Measurements from ENCODE around the gene DCP1A. TPM values are rescaled to one million over a fixed set of nuclear protein-coding genes. Genes with fewer than 3 reads are reported as not detected.
A peak's percentile ranks its signal among the peaks of the same experiment; 100 is the strongest.
"Not testable (repeated sequence)": the region's sequence is repeated elsewhere in the genome, so short reads cannot be mapped to it uniquely, and the experiment has no call there.

The DCP1A gene
- total RNA-seq, 2 experiments from 2014 or later: 29.9 to 32.0 TPM

GRCh38 chr3:53255423-53255774 lies 91.9 kb downstream of the DCP1A start:
- no peaks in the 10 kb centered on the region for H3K27me3 Mint-ChIP-seq
- peak overlapping the region; percentile 93 for H3K4me3 Mint-ChIP-seq
- H3K27ac Mint-ChIP-seq: peak overlapping the region; percentile 81
- ATAC-seq (peak; percentile 60), DNase-seq (peak; percentile 51)
- no peaks in the 10 kb centered on the region for H3K9me3 Mint-ChIP-seq
- no peak for TF ChIP-seq CTCF (IDR thresholded peaks at IDR 0.05)
- peaks cover 27% of the 10 kb centered on the region for H3K36me3 Mint-ChIP-seq (ENCODE audit: low read depth)
- ChIA-PET POLR2A (interaction anchor here (0.9 to 4.0 kb wide), 5 partner anchors 9 to 528 kb away, joined by 3 to 20 read pairs (median 7); partner anchors contain the start of gene DCP1A), CTCF (no interaction called here)
- intact Hi-C loops (cut with micrococcal nuclease): no loop called here
- peaks cover 35% of the 10 kb centered on the region for H3K4me1 Mint-ChIP-seq (ENCODE audit: low read depth)

- Mint-ChIP-seq H3K4me1 (ENCODE audit: low read depth) (peaks cover 41% of the 10 kb centered on the region), H3K4me3 (peak overlapping the region; percentile 93), H3K27ac (peak overlapping the region; percentile 81), H3K9me3 (no peaks in the 10 kb centered on the region), H3K36me3 (ENCODE audit: low read depth) (peaks cover 27% of the 10 kb centered on the region), H3K27me3 (no peaks in the 10 kb centered on the region)
- no peak for TF ChIP-seq CTCF (IDR thresholded peaks at IDR 0.05)
- ChIA-PET CTCF (interaction anchor here (1.0 to 1.9 kb wide), 4 partner anchors 16 to 140 kb away, joined by 4 to 8 read pairs (median 6); no protein-coding TSS in a partner anchor), POLR2A (interaction anchor here (0.6 to 4.0 kb wide), 8 partner anchors 9 to 528 kb away, joined by 3 to 20 read pairs (median 4); partner anchors contain the start of gene DCP1A)
- DNase-seq: peak; percentile 75
- ATAC-seq: peak; percentile 59
- intact Hi-C loops (cut with micrococcal nuclease): no loop called here
Observed at GRCh38 chr3:53254509-53255422, 92.6 kb downstream of the DCP1A start.

- Mint-ChIP-seq H3K9me3 (no peaks in the 10 kb centered on the region), H3K4me3 (peak overlapping the region; percentile 93), H3K27me3 (no peaks in the 10 kb centered on the region), H3K36me3 (ENCODE audit: low read depth) (peaks cover 27% of the 10 kb centered on the region), H3K27ac (peak overlapping the region; percentile 81), H3K4me1 (ENCODE audit: low read depth) (peaks cover 44% of the 10 kb centered on the region)
- intact Hi-C loops (cut with micrococcal nuclease): no loop called here
- ChIA-PET CTCF (interaction anchor here (1.0 to 1.9 kb wide), 4 partner anchors 17 to 140 kb away, joined by 4 to 8 read pairs (median 6); no protein-coding TSS in a partner anchor), POLR2A (interaction anchor here (1.0 to 4.0 kb wide), 6 partner anchors 8 to 94 kb away, joined by 3 to 20 read pairs (median 6); partner anchors contain the start of gene DCP1A)
- DNase-seq (peak; percentile 21), ATAC-seq (no peak)
- TF ChIP-seq CTCF (IDR thresholded peaks at IDR 0.05): no peak
Observed at GRCh38 chr3:53253707-53254508, 93.4 kb downstream of the DCP1A start.

GRCh38 chr3:53252947-53253322 lies 94.4 kb downstream of the DCP1A start:
- DNase-seq; H3K9me3 Mint-ChIP-seq; H3K27ac Mint-ChIP-seq; intact Hi-C loops (cut with micrococcal nuclease); ATAC-seq; H3K27me3 Mint-ChIP-seq: not testable (repeated sequence)
- H3K4me3 Mint-ChIP-seq: peak overlapping the region; percentile 93
- CTCF ChIA-PET: interaction anchor here (1.7 to 1.9 kb wide), 2 partner anchors 33 to 57 kb away, joined by 6 to 8 read pairs; no protein-coding TSS in a partner anchor
- POLR2A ChIA-PET: interaction anchor here (3.1 to 4.0 kb wide), 2 partner anchors 7 to 11 kb away, joined by 9 to 20 read pairs; no protein-coding TSS in a partner anchor
- peaks cover 30% of the 10 kb centered on the region for H3K36me3 Mint-ChIP-seq (ENCODE audit: low read depth)
- H3K4me1 Mint-ChIP-seq (ENCODE audit: low read depth): peaks cover 52% of the 10 kb centered on the region
